Measurements from ENCODE around the gene PLEKHH1.

- no peak for TF ChIP-seq CTCF (IDR thresholded peaks at IDR 0.05)
- no peak for TF ChIP-seq EZH2 (IDR thresholded peaks at IDR 0.05)
- no peak for TF ChIP-seq EZH2phosphoT487 (IDR thresholded peaks at IDR 0.05)
These were observed 40.3 kb downstream of the PLEKHH1 start for GRCh38 chr14:67573228-67574010.
